ENCODE measurements around the gene C4orf50.

GRCh38 chr4:5999830-6000365, 18.3 kb downstream of the C4orf50 start:
- TF ChIP-seq BACH1 (IDR thresholded peaks at IDR 0.05; ENCODE audit: borderline replicate concordance) (no peak), RELA (IDR thresholded peaks at IDR 0.05; ENCODE audit: borderline replicate concordance, partially characterized antibody) (no peak), POLR2AphosphoS5 (IDR thresholded peaks at IDR 0.05; ENCODE audit: low read length) (no peak), SIX5 (IDR thresholded peaks at IDR 0.05; ENCODE audit: low read depth, low read length, severe bottlenecking) (no peak)
- TF ChIP-seq, protein P1, sequence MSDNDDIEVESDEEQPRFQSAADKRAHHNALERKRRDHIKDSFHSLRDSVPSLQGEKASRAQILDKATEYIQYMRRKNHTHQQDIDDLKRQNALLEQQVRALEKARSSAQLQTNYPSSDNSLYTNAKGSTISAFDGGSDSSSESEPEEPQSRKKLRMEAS (IDR thresholded peaks at IDR 0.05; ENCODE audit: low read depth, low read length): no peak

All from GM12878 (cell line).